NCI-H2196 (cell line): Measurements from ENCODE around the gene EEFSEC.

Experiments
- DNase-seq: peaks from one replicate; lab custom pipeline; 2025; ENCODE audit not compliant: unreplicated experiment; lab: John Stamatoyannopoulos, UW

Gene EEFSEC

DNA sequence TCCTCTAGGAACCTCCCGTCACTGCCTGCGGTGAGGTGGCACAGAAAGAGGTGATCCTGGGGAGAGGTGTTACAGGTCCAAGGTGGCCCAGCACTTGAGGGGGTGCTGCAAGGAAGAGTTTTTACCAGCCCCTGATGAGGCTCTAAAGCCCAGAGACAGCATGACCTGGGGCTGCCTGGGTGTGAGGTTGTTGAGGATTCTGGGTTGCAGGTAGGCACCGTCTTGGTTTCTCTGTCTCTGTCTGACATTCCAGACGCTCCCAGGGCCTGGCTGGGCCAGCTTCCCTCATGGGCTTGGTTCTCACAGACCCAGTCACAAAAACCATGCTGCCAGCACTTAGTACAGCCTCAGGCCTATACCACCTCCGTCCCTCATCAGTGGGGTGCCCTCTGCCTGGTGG is 282.3 kb downstream of the EEFSEC start:
- DNase-seq, result no peak

DNA sequence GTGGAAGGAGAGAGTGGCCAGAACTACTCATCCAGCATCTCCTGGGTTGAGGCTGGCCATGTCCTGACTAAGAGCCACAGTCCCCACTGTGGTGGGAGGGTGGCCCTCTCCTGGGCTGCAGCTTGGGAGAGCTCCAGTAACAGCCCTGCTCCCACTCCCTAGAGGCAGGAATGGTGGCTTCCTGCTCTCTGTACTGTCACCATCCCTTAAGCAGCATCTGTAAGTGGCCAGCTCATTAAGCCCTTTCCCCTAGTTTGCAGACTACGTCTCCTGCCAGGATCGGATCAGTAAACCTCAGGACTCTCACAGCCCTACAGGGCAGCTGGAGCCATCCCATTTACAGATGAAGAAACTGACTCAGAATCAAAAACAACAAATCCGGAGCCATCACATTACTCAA is 282.9 kb downstream of the EEFSEC start:
- DNase-seq, result no peak

DNA sequence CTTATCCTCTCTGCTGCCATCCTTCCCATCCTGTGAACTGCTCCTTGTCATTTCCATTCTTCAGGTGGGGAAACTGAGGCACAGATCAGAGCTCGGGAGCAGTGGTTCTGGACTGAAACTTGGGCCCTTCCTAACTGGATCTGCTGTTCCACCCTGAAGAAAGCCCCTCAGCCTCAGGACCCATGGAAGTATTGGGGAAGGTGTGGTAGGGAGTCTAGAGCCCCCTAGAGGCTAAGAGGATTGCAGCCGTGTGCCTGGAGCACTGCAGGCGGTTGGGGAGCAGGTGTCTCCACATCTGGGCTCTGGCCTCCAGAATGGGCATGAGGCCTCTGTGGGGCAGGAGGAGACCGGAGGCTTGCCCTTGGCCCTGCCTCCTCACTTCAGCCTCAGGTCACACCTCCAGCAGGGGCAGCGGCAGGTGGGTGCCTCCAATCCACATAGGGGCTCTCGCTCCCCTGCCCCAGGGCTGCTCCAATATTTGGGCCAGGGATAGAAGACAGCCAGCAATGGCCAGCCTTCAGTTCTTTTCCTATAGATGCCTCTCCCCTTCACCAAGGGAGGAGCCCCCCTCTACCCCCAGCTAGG is 285.3 kb downstream of the EEFSEC start:
- DNase-seq, result no peak

DNA sequence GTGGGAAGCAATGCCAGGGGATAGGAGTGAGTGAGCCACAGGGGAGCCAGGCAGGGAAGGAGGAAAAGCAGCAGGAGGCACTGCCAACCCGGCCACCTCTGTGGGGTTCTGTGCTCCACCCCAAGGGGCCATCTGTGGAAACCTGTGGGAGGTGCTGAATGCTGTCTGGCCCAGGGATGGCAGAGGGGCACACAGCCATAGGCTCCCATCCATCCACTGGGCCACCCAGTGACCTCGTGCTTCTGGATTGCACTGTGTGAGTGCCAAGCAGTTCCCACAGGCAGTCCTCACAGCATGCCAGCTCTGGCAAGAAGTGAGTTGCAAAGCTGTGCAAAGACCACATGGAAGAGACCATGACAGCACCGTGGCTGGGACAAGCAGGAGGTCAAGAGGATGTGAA is 285.9 kb downstream of the EEFSEC start:
- peak; percentile 20 for DNase-seq

DNA sequence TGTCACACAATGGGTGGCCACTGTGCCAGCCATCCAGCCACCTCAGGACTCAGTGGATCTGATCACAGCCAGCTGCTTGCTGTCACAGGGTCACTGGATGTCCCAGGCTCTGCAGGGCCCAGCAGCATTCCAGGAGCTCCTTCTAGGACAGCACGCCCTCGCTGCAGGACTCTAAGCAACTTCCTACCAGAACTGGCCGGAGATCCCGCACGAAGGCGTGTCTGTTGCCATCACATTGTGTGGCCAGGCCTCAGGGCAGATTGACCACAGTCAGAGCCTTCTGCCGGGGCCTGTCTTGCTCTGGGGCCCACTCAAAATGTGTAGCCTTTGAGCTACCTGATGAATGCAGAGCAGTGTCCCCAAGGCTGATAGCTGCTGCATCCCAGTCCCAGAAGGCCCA is 288.8 kb downstream of the EEFSEC start:
- DNase-seq, result no peak

DNA sequence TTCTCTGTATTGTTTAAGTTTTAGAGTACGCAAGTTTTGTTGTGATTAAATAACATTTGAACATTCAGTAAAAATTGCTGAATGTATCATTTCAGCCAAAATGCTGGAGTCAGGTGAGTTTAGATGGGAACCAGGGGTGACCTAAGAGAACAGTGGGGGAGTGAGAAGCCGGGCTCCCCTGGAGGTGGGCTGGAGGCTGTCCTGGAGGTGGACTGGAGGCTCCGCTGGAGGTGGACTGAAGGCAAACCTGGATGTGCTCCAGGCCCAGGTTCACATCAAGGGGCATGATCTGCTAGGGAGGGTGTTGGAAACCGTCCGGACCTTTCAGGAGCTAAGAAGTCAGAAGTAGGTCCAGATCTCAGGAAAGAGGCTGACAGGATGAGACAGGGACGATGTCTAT is 289.7 kb downstream of the EEFSEC start:
- no peak for DNase-seq

DNA sequence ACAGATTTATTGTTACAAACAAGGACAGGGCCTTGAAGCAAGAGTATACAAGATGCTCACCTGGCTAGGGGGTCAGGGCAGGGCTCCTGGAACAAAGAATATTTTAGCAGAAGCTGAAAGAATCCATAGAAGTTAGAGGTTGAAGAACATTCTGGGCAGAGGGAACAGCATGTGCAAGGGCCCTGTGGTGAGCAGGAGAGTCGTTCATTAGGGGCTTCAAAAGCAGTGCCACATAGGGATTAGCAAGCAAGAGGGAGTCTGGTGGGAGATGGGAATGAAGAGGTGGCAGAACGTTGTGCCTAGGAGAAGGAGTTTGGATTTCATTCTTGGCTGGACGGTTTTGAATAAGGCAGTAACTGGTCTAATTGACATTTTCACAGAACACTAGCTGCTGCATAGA is 290.5 kb downstream of the EEFSEC start:
- DNase-seq, result no peak

DNA sequence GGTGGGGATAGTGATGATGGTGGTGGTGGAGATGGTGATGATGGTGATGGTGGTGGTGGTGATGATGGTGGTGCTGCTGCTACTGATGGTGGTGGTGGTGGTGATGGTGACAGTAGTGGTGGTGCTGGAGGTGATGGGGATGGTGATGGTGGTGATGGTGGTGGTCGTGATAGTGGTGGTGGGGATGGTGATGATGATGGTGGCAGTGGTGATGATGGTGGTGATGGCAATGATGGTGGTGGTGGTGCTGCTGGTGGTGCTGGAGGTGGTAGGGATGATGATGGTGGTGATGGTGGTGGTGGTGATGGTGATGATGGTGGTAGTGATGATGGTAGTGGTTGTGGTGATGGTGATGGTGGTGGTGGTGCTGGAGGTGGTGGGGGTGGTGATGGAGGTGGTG is 292.1 kb downstream of the EEFSEC start:
- DNase-seq, result no peak

DNA sequence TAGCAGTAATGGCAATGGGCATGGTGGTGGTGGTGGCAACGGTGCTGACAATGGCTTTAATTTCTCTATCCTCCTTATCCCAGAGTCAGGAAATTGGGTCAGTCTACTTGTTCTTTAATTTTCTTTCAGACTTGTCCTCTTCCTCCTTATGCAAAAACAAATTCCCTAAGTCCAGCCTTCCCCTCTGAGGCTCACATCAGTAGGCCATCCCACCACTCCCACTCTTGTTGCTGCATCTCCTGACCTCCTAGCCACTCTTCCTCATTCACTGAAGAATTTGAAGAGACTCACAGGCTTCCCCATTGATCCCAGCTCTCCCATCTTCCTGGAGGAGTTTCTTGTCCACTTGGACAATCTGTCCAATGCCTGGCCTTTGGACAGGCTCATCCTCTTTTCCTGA is 293.5 kb downstream of the EEFSEC start:
- no peak for DNase-seq

DNA sequence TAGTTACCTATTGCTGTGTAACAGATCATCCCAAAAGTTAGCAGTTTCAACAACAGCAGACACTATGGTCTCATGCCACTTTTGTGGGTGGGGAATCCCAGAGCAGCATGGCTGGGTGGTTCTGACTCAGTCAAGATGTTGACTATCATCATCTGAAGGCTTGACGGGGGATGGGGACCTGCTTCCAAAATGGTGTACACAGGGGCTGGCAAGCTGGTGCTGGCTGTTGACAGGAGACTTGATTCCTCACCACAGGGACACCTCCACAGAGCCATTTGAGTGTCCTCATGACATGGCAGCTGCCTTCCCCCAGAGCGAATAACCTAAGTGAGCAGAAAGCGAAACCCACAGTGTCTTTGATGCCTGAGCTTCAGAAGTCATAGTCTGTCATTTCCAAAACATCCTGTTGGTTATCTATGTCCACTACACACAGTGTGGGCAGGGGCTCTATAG is 294.3 kb downstream of the EEFSEC start:
- no peak for DNase-seq

DNA sequence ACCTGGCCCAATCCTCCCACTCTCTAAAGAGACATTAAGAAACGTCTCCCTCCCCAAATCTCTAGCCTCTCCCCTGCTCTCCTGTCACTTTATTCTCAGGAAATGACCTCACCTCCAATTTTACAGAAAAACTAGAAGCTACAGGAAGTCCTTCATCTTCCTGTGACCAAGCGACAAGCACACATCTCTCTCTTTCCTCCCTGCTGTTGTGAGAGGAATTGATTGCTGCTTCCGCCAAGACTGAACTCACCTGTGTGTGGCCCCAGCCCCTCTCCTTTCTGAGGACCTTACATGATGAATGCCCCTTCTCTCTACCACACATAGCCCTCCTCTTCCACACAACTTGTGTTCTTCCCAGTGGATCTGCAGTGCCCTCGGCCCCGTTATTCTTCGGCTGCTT is 295.2 kb downstream of the EEFSEC start:
- no peak for DNase-seq

DNA sequence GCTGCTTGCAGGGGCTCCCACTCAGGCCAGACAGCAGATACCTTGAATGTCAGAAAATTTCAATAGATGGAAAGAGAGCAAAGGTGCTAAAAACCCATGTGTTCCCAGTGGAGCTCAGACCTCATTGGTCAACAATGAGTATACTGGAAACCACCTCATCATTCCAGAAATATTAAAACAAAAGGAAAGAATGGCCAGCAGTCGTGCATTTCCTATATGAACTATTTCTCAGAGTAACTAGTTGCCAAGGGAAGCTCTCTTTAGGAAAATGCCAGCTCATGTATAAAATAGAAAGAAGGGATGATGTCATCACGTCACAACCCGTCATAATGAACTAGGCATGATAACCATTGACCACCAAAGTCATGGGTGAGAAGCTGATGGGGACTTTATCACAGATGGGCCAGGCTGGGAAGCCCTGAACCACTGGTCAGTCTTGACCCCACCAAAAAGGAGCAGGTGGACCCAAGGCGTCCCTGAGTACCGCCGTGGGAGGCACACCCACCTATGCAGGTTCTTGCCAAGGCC is 295.9 kb downstream of the EEFSEC start:
- no peak for DNase-seq

DNA sequence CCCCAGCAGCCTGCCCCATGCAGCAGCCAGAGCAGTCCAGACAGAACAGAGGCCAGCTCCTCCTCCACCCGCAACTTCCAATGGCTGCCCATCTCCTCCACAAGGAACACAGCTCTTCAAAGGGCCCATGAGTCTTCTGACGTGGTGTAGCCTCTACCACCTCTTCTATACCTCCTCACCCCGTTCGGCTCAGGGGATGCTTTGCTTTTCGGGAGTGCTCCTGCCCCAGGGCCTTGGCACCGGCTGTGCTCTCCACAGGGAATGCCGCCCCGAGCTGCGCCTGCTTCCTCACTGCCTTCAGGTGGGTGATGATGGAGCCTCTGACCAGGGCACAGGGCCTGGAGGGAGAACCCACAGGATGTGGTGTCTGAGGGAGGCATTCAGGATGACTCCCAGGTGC is 298.8 kb downstream of the EEFSEC start:
- no peak for DNase-seq

DNA sequence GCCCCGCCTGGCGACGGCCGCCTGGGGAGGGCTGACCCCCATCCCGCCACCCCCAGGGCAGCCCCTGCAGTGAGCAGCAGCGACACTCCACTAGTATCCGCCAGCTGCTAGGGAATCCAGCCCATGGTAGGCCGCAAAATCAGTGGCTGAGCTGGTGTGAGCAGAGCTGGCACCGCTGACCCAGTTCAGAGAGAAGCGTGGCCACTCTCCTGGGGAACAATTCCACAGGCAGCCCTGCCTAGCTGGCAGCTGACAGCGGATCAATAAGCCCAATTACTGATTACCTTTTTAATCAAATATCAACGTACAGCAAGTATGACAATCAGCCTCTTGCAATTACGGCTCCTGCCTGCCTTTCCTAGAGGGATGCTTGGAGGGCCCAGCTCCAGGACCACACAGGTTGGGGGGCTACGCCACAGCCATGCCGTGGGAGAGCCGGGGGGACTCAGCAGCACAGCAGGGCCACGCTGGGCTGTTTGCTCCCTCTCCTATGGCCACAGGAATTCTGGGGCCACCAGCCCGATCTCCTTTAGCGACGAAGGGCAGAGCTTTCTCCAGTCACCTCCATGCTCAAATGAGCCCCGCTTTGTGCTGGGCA is 299.5 kb downstream of the EEFSEC start:
- DNase-seq, result no peak

DNA sequence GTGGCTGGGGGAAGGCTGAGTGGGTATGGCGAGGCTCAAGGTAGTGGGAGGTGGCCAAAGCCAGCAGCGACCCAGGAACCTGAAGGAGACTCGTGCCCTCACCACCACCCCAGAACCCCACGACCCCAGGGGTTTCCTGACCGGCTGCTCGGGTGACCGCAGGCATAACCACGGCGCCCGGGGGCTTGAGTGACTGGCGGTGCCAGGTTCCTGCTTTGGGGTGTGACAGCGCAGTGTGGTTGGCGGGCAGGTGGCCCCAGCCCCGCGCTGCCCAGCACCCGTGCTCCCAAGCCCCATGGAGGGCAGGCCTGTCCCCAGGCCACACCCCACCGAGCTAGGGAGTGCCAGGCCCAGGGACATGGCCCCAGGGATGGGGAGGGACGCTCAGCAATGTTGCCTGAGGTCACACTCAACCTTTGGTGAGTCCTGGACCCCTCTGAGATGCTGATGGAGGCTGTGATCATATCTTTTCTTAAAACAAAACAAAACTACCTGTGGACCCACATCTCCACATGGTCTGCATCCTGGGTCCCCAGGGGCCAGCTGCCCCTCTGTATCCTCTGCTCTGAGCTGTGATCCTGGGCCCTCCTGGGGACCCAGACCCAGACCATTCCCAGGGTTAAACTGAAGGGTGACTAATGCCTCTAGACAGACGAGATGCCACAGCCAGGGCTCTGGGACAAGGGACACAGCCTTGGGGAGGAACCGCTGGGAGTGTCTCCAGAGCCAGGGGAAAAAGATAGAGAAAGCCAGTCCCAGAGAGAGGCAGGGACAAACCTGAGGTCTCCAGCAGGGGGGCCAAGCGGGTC is 300.4 kb downstream of the EEFSEC start:
- no peak for DNase-seq

DNA sequence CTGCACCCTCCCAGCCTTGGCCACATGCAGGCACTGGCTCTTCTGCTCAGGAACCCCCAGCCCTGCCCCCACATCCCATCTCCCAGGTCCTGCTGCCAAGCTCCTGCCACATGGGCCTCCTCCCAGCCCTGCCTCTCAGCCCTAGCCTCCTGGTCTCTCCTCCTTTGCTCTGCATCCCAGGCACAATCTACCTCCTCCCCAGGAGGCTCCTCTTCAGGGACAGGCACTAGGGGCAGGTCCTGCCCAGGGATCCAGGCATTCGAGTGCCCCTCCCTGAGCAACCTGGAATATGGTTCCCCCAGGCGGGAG is 301.0 kb downstream of the EEFSEC start:
- no peak for DNase-seq

DNA sequence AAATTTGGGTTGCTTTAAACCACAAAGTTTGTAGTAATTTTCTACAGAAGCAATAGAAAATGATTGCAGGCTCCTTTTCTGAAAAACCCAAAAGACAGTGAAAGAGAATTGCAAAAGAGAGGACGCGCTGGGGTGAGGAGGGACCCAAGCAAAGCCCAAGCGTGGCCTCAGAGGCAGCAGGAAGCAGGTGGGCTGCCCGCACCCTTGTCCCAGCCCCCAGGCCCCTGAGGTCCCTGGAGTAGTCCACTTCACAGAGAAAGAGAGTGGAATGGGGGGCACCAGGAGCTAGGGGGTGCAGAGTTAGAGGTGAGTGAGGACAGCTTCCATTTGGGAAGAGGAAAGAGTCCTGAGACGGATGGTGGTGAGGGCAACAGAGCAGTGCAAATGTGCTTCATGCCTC is 301.8 kb downstream of the EEFSEC start:
- no peak for DNase-seq

DNA sequence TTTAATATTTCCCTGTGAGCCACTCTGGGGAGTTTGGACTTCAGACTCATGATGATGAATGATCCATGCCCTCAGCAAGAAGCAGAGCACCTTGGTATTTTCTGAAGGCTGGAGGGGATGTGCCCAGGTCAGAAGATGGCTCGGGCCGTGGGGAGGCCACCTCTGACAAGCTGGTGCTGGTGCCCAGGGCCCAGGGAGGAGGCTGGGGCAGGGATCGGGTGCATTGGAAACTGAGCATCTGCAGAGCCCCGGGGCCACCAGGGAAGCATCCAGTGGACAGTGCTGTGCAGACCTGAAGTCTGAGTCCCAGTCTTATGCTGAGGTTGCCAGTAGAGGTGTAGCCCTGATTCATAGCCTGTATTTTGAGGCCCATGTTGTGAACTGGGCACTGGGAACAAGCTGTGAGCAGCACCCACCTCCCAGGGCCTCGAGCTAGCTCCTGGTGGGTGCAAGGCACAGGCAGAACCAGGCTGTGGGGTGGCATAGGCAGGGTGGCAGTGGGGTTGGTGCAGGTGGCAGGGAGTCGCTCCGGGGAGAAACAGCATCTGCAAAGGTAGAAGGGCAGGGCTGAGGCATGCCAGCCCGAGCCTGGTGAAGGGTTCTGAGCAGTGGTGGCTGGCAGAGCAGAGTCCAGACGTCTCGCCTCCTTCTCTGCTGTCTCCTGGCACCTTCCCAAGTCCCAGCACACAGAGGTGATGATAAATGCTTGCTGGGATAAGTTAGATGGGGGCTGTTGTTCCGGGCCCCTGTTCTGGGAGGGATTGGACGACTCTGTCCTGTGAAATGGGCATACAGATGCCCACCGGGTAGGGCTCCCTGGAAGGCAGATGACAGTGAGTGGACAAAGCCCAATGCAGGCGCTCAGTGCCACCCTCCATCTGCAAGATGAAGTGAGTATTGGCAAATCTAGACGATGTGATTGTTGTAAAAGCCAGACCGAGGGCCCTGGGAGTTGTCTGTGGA is 302.8 kb downstream of the EEFSEC start:
- DNase-seq, result no peak

DNA sequence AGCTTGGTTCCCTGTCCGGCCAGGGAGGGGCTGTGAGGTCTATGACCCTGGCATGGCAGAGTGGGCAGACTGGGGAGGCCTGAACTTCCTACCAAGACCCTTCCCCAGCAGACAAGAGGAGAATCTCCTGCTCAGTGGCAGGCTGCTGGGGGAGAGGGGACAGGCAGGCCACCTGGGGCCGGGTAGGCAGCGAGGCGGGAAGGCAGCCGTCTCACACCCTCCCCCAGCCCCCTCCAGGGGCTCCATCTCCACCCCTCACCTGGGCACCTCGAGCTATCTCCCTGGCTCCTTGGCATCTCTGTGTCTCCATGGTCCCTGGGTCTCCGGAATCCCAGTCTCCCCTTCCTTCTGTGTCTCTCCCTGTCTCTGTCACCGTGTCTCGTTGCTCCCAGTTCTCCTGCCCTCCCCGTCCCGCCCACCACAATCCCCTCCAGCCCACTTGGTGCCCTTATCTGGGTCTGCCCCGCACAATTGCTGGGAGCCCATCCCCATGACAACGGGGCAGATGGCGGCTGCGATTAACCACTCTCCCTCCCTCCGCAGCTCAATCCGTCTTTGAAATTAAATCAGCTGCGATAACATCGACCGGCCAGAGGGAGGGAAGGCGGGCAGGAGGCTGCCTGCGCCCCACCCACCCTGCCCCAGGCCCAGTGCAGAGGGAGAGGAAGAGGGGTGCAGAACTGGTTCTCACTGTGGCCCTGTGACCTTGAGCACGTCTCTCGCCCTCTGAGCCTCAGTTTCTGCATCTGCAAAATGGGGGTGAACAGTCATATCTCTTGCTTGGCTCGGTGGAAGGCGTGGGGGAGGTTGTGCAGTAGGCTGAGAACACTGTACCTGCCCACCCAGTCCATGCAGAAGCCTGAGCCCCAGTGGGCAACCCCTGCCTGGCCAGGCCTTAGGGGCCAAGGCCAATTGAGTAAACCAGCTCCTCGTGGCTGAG is 303.8 kb downstream of the EEFSEC start:
- DNase-seq, result no peak

DNA sequence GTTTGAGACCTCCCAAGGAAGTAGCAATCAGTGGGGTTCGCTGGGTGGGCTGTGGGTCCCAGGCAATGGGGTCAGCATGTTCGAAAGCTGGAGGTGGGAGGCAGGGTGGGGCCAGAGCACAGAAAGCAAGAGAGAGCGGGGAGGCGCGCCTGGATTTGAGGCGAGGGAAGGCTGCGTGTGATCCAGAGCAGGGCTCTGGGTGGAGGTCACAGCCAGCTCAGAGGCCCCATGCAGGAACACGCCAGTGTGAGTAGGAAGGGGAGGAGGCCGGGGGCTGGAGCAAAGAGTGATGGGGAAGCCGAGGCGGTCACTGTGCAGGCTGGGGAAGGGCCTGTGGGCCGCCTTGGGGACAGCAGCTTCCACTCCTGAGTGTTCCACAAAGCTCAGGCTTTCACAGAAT is 304.7 kb downstream of the EEFSEC start:
- DNase-seq, result no peak
